H9 (cell line): ENCODE measurements around the gene PTCH1. TPM values are rescaled to one million over a fixed set of nuclear protein-coding genes. Genes with fewer than 3 reads are reported as not detected.

Source experiments
- DNase-seq: peaks from one replicate; pipeline ENCODE4 v3.0.0-alpha.2; 2017
- H2AFZ ChIP-seq: one replicate; pipeline ENCODE4 v1.6.1; 2013; ENCODE audit warnings: mild to moderate bottlenecking, low read length, control low read depth, moderate library complexity
- H2AK5ac ChIP-seq: 2 replicates; pipeline ENCODE4 v1.6.1; 2013; ENCODE audit warnings: low read length, control low read depth, mixed read lengths; ENCODE audit not compliant: insufficient read length
- H2BK120ac ChIP-seq: one replicate; pipeline ENCODE4 v1.6.1; 2013; ENCODE audit warnings: low read depth, mild to moderate bottlenecking, low read length, control low read depth, inconsistent platforms; ENCODE audit not compliant: poor library complexity, severe bottlenecking
- H2BK12ac ChIP-seq: 2 replicates; pipeline ENCODE4 v1.6.1; 2013; ENCODE audit warnings: low read length, control low read depth, mixed read lengths, low read depth; ENCODE audit not compliant: insufficient read length
- H2BK15ac ChIP-seq: 2 replicates; pipeline ENCODE4 v1.6.1; 2013; ENCODE audit warnings: low read depth, low read length, control low read depth
- H2BK20ac ChIP-seq: one replicate; pipeline ENCODE4 v1.6.1; 2013; ENCODE audit warnings: low read depth, mild to moderate bottlenecking, low read length, control low read depth, inconsistent platforms; ENCODE audit not compliant: poor library complexity, severe bottlenecking
- H2BK5ac ChIP-seq: 2 replicates; pipeline ENCODE4 v1.6.1; 2013; ENCODE audit warnings: low read length, control low read depth, mixed read lengths; ENCODE audit not compliant: insufficient read length
- H3K14ac ChIP-seq: 2 replicates; pipeline ENCODE4 v1.6.1; 2013; ENCODE audit warnings: low read length, control low read depth; ENCODE audit not compliant: insufficient read depth
- H3K18ac ChIP-seq: 2 replicates; pipeline ENCODE4 v1.6.1; 2013; ENCODE audit warnings: low read depth, mild to moderate bottlenecking, mixed read lengths, low read length, control low read depth; ENCODE audit not compliant: insufficient read length
- H3K23ac ChIP-seq: 2 replicates; pipeline ENCODE4 v1.6.1; 2013; ENCODE audit warnings: low read length, control low read depth, mixed read lengths, low read depth; ENCODE audit not compliant: insufficient read length
- H3K23me2 ChIP-seq: 2 replicates; pipeline ENCODE4 v1.6.1; 2013; ENCODE audit warnings: low read depth, mild to moderate bottlenecking, mixed read lengths, low read length, control low read depth; ENCODE audit not compliant: insufficient read length, poor library complexity, severe bottlenecking
- H3K27ac ChIP-seq: 2 replicates; pipeline ENCODE4 v1.5.1; 2013; ENCODE audit warnings: low read length, control low read depth, mixed read lengths, low read depth; ENCODE audit not compliant: insufficient read length
- H3K27me3 ChIP-seq: 2 replicates; pipeline ENCODE4 v1.6.1; 2013; ENCODE audit warnings: low read length, control low read depth, inconsistent platforms; ENCODE audit not compliant: insufficient read depth
- H3K4ac ChIP-seq: 2 replicates; pipeline ENCODE4 v1.6.1; 2013; ENCODE audit warnings: low read depth, mild to moderate bottlenecking, control low read depth, inconsistent platforms, low read length, moderate library complexity
- H3K4me1 ChIP-seq: 2 replicates; pipeline ENCODE4 v1.6.1; 2013; ENCODE audit warnings: low read length, control low read depth, inconsistent platforms; ENCODE audit not compliant: insufficient read depth
- H3K4me2 ChIP-seq: 2 replicates; pipeline ENCODE4 v1.6.1; 2013; ENCODE audit warnings: low read length, control low read depth, mixed read lengths; ENCODE audit not compliant: insufficient read length, insufficient read depth
- H3K56ac ChIP-seq: 2 replicates; pipeline ENCODE4 v1.6.1; 2013; ENCODE audit warnings: low read depth, mild to moderate bottlenecking, mixed read lengths, low read length, control low read depth; ENCODE audit not compliant: insufficient read length
- H3K79me1 ChIP-seq: 2 replicates; pipeline ENCODE4 v1.6.1; 2013; ENCODE audit warnings: low read depth, mild to moderate bottlenecking, moderate library complexity, low read length, control low read depth, inconsistent platforms; ENCODE audit not compliant: insufficient read depth, poor library complexity, severe bottlenecking
- H3K79me2 ChIP-seq: 2 replicates; pipeline ENCODE4 v1.6.1; 2013; ENCODE audit warnings: low read length, control low read depth, inconsistent platforms; ENCODE audit not compliant: insufficient read depth
- H3K9ac ChIP-seq: 2 replicates; pipeline ENCODE4 v1.6.1; 2013; ENCODE audit warnings: low read length, control low read depth, mixed read lengths; ENCODE audit not compliant: insufficient read length; ENCODE audit errors: extremely low read depth
- H3K9me3 ChIP-seq: one replicate; pipeline ENCODE4 v1.6.1; 2013; ENCODE audit warnings: low read depth, low read length, inconsistent platforms; ENCODE audit not compliant: control insufficient read depth
- H3T11ph ChIP-seq: one replicate; pipeline ENCODE4 v1.6.1; 2013; ENCODE audit warnings: mild to moderate bottlenecking, low read length, control low read depth, inconsistent platforms
- H4K20me1 ChIP-seq: one replicate; pipeline ENCODE4 v1.6.1; 2013; ENCODE audit not compliant: control insufficient read depth, insufficient read length, insufficient read depth
- H4K5ac ChIP-seq: 2 replicates; pipeline ENCODE4 v1.6.1; 2013; ENCODE audit warnings: low read depth, mild to moderate bottlenecking, mixed read lengths, low read length, control low read depth; ENCODE audit not compliant: insufficient read length
- H4K8ac ChIP-seq: replicated peaks from 2 replicates; pipeline ENCODE4 v1.6.1; 2013; ENCODE audit warnings: low read length, control low read depth, mixed read lengths, low read depth; ENCODE audit not compliant: insufficient read length
- H4K91ac ChIP-seq: 2 replicates; pipeline ENCODE4 v1.6.1; 2013; ENCODE audit warnings: low read depth, mild to moderate bottlenecking, moderate library complexity, mixed read lengths, low read length, control low read depth; ENCODE audit not compliant: insufficient read length
- H3K27ac Mint-ChIP-seq, 3 experiments: 2 replicates in 2 of 3; 3 replicates in 1 of 3; pipeline ENCODE4 v1.8.0; 2020 to 2021; ENCODE audit warnings: mixed read lengths in 3 of 3, mild to moderate bottlenecking in 1 of 3, moderate library complexity in 1 of 3
- H3K27me3 Mint-ChIP-seq: 2 replicates; pipeline ENCODE4 v1.8.0; 2021; ENCODE audit warnings: low read depth, mild to moderate bottlenecking, moderate library complexity, mixed read lengths
- H3K36me3 Mint-ChIP-seq, 3 experiments: 2 replicates in 2 of 3; 3 replicates in 1 of 3; pipeline ENCODE4 v1.8.0; 2020 to 2021; ENCODE audit warnings: low read depth in 3 of 3, mixed read lengths in 3 of 3; ENCODE audit not compliant: insufficient read depth in 1 of 3
- H3K4me1 Mint-ChIP-seq, 2 experiments: 2 replicates each; pipeline ENCODE4 v1.8.0; 2020; ENCODE audit warnings: mixed read lengths in 2 of 2
- H3K4me3 Mint-ChIP-seq, 2 experiments: 2 replicates in 1 of 2; 3 replicates in 1 of 2; pipeline ENCODE4 v1.8.0; 2020 to 2021; ENCODE audit warnings: mild to moderate bottlenecking in 2 of 2, mixed read lengths in 2 of 2, moderate library complexity in 1 of 2
- H3K9me3 Mint-ChIP-seq, 2 experiments: 2 replicates in 1 of 2; 3 replicates in 1 of 2; pipeline ENCODE4 v1.8.0; 2020; ENCODE audit warnings: mild to moderate bottlenecking in 2 of 2, mixed read lengths in 2 of 2, moderate library complexity in 1 of 2
- WGBS: extraction: QIAGEN DNeasy Blood & Tissue Kit; methylation state at CpG from one replicate; pipeline ENCODE4 v1.1.7; 2013; ENCODE audit warnings: missing lambda C conversion rate, low lambda C conversion rate, mixed read lengths; ENCODE audit not compliant: insufficient read length; ENCODE audit errors: extremely low coverage; 5-methylcytosine and 5-hydroxymethylcytosine counted together
- total RNA-seq: library from RNA; stranded (reverse); gene quantifications from 2 replicates; pipeline ENCODE4 v1.2.1, GENCODE V29; 2021
- TF ChIP-seq, protein P1 (sequence below): fragments of 200-600 bp; sonication (generic); conservative IDR thresholded peaks from 3 replicates; pipeline ENCODE4 v1.8.0; 2021; ENCODE audit warnings: antibody characterized with exemption, mild to moderate bottlenecking

Gene PTCH1
- total RNA-seq, 1 experiment from 2014 or later, result 9.1 TPM

DNA sequence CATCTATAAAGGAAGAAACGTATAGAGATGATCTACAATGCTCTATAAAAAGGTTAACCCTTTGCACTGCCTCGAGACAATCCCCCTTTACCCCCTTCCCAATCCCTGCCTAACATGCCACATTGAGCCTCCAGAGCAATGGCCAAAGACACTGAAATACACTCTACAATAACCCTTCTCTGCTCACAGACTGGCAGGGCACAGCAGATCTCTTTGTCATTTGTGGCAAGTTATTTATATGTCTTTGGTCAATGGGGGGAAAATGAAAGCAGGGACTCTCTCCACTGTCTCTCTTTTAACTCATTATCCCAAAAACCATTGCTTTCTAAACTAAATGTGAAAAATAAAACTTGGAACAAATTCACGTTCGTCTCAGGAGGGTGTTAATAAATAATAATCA lies 51.7 kb downstream of the PTCH1 start:
- DNase-seq, result no peak
- Histone ChIP-seq H3K23me2 (no peaks in the 10 kb centered on the region), H3K9ac (no peak overlapping the region), H2AFZ (no peak overlapping the region), H3K23ac (no peak overlapping the region), H4K8ac (no peak overlapping the region), H4K20me1 (no peaks in the 10 kb centered on the region), H2BK120ac (no peak overlapping the region), H2BK20ac (no peak overlapping the region), H3K9me3 (no peaks in the 10 kb centered on the region), H2BK15ac (no peak overlapping the region), H3K27ac (no peak overlapping the region), H2AK5ac (no peak overlapping the region), H3K4me2 (no peak overlapping the region), H3K79me1 (no peaks in the 10 kb centered on the region), H3K79me2 (no peaks in the 10 kb centered on the region), H3K18ac (no peak overlapping the region), H2BK12ac (no peak overlapping the region), H2BK5ac (no peak overlapping the region), H3K4me1 (peaks cover 6% of the 10 kb centered on the region; the same call in 1 of the 2 replicates), H4K91ac (no peak overlapping the region), H3K27me3 (no peaks in the 10 kb centered on the region), H4K5ac (no peak overlapping the region), H3T11ph (no peak overlapping the region), H3K4ac (no peak overlapping the region), H3K56ac (no peak overlapping the region), H3K14ac (no peak overlapping the region)
- Mint-ChIP-seq H3K27me3 (peaks cover 26% of the 10 kb centered on the region), H3K9me3 (no peaks in the 10 kb centered on the region), H3K4me3 (no peak overlapping the region), H3K27ac (no peak overlapping the region), H3K36me3 (peaks cover 29 to 58% (median 51%) of the 10 kb centered on the region in 3 experiments), H3K4me1 (peaks cover 21 to 22% of the 10 kb centered on the region in 2 experiments)
- WGBS, result no CpG with 5 or more reads among the region's 4 CpGs
- TF ChIP-seq, protein P1, sequence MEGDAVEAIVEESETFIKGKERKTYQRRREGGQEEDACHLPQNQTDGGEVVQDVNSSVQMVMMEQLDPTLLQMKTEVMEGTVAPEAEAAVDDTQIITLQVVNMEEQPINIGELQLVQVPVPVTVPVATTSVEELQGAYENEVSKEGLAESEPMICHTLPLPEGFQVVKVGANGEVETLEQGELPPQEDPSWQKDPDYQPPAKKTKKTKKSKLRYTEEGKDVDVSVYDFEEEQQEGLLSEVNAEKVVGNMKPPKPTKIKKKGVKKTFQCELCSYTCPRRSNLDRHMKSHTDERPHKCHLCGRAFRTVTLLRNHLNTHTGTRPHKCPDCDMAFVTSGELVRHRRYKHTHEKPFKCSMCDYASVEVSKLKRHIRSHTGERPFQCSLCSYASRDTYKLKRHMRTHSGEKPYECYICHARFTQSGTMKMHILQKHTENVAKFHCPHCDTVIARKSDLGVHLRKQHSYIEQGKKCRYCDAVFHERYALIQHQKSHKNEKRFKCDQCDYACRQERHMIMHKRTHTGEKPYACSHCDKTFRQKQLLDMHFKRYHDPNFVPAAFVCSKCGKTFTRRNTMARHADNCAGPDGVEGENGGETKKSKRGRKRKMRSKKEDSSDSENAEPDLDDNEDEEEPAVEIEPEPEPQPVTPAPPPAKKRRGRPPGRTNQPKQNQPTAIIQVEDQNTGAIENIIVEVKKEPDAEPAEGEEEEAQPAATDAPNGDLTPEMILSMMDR, result no peak
